Hippocampal formation (tissue), 2 donors: ENCODE data around the gene OBSL1.

ENCODE experiments used
- DNase-seq, 2 donors: peaks; one replicate each; lab custom pipeline; 2025; lab: John Stamatoyannopoulos, UW

The OBSL1 gene

DNA sequence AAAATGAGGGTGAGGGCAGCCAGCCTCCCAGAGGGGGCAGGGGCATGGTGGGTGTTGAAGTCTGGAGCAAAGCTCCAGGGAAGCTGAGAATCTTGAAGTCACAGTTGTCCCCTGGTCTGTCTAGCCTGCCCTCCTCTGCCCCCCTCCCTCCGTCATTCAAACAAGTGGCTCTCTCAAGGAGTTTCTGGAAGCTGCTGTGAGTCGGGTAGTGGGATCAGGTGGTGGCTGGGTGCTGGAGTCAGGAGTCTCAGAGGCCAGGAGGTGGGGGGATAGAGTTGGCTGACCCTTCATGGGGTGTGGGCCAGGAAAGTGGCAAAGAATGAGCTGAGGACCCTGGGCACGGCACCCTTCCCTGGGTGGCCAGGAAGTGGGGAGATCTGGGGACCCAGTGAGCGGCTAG is 57.6 kb downstream of the OBSL1 start:
- no peak for DNase-seq

GRCh38 chr2:219512524-219513216 is 58.7 kb downstream of the OBSL1 start:
- no peak for DNase-seq

DNA sequence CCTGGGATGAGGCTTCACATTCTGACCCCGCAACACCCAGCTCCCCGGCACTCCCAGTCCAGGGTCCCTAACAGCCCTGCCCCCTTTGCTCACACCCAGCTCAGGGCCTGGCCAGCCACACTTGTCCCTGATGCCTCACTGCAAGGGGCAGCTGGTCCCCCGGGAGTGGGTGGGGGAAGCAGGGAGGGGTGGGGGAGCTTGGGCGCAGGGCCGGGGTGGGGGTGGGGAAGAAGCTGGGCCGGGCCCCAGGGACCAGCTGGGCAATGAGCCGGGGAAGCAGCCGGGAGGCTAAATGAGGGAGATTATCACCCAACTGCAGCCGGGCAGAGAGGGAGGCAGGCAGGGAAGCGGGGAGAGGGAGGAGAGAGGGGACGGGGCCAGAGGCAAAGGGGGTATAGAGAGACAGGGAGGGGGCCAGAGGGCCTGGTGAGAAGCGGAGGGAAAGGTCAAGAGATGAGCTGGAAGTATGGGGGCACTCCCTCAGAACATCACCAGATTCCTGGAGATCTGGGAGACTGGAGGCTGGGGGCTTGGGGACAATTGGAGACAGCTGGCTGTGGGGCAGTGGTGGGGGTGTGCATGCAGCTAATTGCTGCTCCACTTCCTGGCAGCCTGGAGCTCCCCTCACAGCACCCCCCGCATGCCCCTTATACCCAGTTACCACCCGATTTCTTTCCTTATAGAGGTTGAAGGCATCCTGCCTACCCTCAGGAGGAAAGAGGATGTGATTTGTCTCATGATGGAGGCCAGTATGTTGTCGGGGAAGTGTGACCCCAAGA is 59.6 kb downstream of the OBSL1 start:
- DNase-seq, result no peak

DNA sequence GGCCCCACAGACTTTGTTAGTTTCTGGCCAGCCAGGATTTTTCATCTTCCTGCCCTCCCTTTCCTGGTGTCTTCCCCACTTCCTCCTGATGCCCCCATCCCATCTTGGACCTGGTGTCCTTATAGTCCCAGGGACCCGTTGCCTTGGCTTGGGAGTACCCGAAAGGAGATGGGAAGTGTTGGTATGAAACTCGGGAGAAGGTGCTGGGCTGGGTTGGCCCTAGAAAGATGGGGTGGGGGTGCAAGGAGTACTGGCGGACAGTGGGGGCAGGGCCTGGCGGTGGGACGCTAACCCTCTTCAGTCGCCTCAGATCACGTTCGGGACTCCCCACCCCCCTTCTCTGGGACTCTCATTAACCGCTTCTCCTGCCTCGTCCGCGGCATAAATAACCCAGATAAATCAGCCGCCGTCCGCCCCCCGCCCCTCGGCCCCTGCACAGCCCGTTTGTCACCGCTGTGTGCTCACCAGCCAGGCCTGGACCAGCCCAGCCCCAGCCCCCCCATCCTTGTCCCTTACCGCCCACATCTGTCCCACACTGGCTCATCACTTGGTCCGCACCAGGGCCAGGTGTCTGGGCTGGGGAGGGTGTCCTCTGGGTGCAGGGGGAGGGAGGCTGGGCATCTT is 60.7 kb downstream of the OBSL1 start:
- DNase-seq, result no peak

DNA sequence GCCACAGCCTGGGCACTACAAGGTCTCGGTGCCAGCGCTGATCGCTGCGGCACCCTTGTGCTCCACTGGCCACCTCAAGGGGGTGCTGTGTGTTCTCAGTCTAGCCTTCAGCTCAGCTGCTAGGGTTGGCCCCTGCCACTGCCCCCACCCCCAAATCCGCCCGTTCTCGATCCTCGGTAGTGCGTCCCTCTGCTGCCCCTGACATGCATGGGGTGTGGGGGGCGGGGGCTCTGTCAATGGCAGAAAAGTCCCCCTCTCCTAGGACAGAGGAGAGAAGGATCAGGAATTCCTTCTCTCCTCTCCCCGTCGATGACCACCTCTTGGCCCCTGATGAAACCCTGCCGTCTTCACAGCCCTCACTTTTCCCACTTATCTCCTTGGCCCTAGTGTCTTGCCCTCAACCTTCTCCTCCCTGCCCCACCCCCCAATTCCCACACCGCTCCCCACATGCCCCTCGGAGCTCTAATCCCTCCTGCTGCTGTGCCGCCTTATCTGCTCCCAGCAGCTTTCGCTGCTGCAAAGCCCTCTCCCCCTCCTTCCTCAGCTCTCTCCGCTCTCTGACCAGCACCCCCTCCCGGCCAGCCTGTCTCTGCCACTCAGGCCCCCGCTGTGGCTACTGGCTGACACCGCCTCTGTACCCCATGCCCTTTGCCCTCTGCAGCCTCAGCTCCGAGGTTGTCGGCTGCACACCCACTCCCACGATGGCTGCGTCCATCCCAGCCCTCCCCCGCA is 61.4 kb downstream of the OBSL1 start:
- DNase-seq, result peak; percentile 38 to 57

DNA sequence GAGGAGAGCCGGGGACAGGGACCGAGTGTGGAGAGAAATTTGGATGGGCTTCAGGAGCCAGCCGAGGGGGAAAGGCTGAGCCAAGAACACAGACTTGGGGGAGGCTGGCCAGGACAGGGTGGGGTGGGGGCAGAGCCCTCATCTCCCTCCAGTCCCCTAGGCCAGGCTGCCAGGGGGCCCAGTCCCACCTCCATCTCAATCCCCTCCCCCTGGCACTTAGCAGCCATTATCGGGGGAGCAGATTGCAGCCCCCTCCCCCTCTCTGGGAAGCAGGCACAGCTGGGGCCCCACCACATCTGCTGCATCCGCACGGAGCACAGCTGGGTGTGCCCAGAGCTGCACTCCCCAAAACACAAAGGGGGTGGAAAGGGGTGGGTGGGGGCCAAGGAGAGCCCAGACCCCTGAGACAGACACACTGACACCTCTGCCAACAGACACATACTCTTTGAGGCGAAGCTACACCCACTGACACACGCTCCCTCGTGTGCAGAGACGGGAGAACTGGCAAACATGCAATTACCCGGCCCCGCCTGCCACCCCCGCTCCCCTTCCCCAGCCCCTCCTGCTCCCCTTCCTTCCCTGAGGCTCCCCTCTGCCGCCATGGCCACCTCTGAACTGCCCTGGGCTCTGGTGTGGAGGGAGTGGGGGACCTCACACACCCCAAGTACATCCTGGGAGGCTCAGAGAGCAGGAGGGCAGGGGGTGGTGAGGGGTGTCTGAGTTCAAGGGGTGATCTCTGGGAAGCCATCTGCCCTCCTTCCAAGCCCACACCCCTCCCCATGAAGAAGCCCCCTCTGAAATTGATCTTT is 62.2 kb downstream of the OBSL1 start:
- no peak for DNase-seq

GRCh38 chr2:219508444-219508734 is 63.0 kb downstream of the OBSL1 start:
- no peak for DNase-seq

- DNase-seq, result no peak
These were observed 63.5 kb downstream of the OBSL1 start for GRCh38 chr2:219507581-219508443.

GRCh38 chr2:219506802-219507526 is 64.4 kb downstream of the OBSL1 start:
- DNase-seq, result no peak

GRCh38 chr2:219506153-219506801 is 65.1 kb downstream of the OBSL1 start:
- DNase-seq, result no peak

DNA sequence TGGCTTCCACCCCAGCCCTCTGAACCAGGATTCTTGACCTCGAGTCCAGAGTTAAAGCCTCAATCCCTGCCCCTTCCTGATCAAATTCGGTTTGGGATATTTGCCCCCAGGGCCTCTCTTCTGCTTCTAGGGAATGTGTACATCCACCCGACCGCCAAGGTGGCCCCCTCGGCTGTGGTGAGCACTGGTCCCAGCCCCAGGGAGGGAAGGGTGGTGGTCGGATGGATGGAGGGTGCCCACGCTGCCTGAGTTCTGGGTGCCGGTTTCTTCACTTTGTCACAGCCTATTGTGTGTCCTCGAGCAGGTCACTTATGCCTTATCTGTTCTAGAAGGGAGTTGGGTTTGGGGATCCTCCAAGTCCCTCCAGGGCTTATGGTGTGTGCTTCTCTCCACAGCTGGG is 65.8 kb downstream of the OBSL1 start:
- DNase-seq, result no peak

GRCh38 chr2:219502618-219503017 is 68.7 kb downstream of the OBSL1 start:
- DNase-seq, result no peak

GRCh38 chr2:219501849-219502248 is 69.5 kb downstream of the OBSL1 start:
- DNase-seq, result no peak
